GOT3 (cell line): Measurements from ENCODE around the gene VOPP1.
"Not testable (repeated sequence)": the region's sequence is repeated elsewhere in the genome, so short reads cannot be mapped to it uniquely, and the experiment has no call there.

ENCODE experiments used
- DNase-seq: peaks from one replicate; lab custom pipeline; 2025; ENCODE audit warnings: mixed read lengths; lab: John Stamatoyannopoulos, UW

The VOPP1 gene

DNA sequence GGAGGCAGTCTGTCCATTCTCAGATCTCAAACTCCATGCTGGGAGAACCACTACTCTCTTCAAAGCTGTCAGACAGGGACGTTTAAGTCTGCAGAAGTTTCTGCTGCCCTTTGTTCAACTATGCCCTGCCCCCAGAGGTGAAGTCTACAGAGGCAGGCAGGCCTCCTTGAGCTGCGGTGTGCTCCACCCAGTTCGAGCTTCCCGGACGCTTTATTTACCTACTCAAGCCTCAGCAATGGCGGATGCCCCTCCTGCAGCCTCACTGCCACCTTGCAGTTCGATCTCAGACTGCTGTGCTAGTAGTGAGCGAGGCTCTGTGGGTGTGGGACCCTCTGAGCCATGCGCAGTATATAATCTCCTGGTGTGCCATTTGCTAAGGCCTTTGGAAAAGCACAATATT, 10.4 kb upstream of the VOPP1 start:
- not testable (repeated sequence) for DNase-seq

- DNase-seq = no peak
These were observed 4.5 kb upstream of the VOPP1 start for GRCh38 chr7:55576753-55577152.

DNA sequence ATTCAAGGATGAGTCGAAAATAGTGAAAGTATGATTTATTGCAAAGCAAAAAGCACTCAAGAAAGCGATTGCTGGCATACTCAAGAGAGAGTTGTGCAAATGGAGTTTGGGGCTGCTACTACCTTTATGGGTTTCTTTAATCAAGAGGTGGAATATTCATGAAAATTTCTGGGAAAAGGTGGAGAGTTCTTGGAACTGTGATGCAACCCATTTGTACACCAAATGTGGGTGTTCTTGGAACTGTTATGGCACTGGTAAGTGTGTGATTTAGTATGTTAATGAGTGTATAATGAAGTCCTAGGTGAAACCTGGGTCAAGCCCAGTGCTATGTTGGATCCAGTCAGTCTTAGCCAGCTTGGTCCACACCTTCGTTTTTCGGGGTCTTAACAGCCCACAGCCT, 3.4 kb upstream of the VOPP1 start:
- DNase-seq = no peak

GRCh38 chr7:55575098-55575497, 2.8 kb upstream of the VOPP1 start:
- DNase-seq = no peak

- DNase-seq = no peak
These were observed 1.9 kb upstream of the VOPP1 start for GRCh38 chr7:55574051-55574717.

DNA sequence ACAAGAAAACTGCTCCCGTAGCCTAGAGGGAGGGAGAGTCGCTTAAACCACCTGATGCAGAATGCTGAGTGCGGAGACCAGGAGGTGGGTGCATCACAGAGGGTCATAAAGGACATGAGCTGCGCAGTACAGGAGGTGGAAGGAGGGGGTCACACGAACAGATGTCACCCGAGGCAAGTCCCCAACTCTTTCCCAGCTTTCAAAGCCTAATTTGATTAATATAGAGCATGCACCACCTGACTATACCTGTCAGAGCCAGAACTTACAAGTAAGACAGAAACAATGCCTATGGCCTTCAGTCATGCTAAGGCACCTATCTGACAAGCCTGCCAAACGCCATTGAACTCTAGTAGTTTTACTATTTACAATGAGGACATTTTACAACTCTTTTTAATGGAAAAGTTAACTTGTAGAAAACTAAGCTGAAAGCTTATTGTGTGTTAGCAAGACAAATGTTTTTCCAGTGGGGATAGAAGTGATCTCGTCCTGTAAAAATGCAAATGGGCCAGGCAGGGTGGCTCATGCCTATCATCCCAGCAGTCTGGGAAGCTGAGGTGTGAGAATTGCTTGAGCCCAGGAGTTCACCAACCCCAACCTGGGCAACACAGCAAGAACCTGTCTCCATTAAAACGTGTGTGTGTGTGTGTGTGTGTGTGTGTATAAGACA, 1.1 kb upstream of the VOPP1 start:
- no peak for DNase-seq

DNA sequence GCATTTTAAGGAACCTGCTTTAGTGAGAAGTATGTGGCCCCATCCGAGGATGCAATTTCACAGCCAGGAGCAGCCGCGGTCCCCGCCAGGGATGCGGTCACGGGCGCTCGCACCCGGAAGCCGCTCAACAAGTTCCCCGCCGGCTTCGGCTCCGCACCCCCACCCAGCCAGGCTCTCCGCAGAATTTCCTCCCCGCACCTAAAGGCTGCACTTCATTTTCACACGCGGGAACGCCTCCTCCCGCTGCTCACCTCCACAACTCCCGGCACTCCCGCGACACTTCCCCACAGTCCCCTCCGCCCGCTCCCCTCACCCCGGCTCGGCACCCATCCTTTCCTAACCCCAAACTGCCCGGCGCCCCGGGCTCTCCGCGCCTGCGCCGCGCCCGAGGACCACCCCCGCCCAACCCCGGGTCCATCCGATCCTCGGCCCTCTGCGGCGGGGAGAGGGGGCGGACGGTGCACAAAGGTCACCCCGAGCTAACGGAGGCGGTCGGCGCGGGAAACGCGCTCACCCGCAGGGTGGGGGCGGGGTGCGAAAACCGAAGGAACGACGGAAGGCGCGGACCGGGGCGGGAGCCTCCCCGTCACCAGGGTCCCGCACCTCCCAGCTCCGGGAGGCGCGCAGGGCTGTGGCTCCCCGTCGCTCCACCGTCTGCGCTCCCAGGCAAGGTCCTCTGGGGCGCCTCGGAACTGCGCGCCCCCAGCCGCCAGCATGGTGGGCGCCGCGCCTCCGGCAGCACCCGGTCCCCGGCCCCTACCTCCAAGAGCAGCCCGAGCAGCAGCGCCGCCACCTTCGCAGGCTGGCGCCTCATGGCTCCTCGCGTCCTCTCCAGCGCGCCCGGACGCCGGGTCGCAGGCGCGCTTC, 558 bp downstream of the VOPP1 start:
- DNase-seq = peak; percentile 19

GRCh38 chr7:55570939-55571338, 1.4 kb downstream of the VOPP1 start:
- DNase-seq = no peak

DNA sequence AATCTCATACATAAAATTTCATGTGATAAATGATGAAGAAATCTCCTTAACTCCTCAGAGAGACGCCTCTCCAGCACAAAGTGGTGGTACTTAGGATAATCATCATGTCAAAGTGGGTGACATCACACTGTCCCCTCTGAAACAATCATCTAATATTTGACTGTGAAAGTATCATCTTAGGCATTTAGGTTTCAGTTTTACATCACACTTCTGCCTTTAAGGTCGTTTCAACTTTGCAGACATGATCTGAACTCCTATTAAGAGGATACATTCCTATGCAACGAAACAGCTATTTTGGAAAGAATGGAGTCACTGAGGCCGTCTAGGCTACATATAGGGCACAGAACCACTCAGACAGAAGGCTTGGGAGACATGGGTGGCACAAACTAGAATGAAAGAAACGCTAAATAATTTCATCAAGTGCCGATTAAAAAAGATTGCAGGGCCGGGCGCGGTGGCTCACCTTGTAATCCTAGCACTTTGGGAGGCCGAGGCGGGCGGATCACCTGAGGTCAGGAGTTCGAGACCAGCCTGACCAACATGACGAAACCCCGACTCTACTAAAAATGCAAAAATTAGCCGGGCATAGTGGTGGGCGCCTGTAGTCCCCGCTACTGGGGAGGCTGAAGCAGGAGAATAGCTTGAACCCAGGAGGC, 2.0 kb downstream of the VOPP1 start:
- no peak for DNase-seq

GRCh38 chr7:55569797-55570196, 2.5 kb downstream of the VOPP1 start:
- DNase-seq = no peak

DNA sequence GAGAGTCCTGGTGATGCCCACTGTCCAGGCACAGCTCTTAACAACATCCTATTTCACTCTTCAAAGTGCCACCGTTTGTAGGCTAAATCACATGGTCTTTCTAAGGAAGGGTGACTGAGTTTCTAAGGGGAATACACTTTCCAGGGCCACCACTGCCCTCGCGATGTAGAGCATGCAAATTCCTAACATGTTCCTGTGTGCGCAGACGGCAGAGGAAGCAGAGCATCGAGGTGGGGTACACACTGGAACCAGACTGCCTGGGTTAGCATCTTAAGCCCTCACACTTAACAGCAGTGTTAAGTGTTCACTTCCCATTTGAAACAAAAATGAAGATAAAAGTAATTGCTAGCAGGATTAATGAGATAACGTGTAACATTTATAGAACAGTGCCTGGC, 3.0 kb downstream of the VOPP1 start:
- no peak for DNase-seq

DNA sequence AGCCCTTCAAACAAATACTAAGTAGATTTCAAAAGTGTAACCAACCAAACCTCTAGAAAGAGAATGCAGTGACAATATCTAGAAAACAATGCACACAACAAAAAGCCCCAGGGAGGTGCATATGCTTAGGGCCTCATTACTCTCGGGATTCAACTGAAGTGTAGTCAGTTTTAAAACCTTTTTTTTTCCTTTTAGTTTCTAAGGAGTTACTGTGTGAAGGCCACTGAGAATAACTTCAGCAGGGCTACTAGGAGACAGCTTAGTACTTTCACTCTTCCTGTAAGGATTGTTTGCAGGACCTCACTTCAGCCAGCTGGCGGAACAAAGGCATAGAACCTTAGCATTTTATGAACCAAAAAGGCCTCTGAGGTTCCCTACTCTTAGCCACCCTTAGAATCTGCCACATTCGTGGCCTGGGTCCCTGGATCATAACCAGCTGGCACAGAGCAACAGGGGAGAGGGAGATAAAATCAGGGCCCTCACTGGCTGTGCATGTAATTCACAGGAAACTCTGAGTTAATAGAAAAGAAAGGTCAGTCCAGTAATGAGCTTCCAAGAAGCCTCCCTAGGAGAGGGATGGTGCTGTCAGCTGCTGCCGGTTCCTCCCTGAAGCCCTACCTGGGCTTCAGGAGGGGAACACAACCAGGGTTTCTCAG, 3.6 kb downstream of the VOPP1 start:
- no peak for DNase-seq

DNA sequence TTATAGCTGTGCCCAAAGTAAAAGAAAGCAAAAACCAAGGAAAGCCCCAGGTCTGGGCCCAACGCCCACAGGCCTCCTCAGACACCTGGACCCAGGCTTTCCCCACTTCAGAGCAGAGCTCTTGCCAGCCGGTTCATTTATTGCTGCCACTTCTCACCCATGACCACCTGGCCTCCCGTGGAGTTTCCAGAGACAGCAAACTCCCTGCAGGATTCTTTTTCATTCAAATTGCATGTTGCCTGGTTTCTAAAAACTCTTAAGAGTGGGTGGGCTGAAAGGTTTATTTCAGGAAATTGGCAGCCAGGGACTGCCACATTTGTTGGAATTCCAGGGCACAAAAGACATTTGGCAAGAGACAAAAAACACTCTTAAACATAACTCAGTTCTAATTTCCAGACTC, 4.7 kb downstream of the VOPP1 start:
- DNase-seq = no peak

DNA sequence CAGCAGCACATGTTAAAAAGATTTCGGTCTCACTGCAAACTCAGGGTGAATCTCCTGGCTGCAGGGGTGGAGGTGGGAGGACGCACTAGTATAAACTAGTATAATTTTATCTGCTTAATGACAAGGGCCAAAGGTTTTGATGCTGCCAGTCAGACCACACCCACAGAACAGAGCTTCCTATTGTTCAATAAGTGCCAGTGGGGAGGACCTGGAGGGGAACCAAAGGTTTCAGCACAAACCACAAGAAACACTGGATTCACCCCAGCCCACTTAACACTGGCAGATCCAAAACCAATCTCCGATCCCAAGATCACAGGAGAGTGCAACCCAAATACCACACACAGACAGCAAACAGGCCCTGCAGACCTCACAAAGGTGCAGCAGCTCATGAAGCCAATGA, 6.6 kb downstream of the VOPP1 start:
- no peak for DNase-seq

DNA sequence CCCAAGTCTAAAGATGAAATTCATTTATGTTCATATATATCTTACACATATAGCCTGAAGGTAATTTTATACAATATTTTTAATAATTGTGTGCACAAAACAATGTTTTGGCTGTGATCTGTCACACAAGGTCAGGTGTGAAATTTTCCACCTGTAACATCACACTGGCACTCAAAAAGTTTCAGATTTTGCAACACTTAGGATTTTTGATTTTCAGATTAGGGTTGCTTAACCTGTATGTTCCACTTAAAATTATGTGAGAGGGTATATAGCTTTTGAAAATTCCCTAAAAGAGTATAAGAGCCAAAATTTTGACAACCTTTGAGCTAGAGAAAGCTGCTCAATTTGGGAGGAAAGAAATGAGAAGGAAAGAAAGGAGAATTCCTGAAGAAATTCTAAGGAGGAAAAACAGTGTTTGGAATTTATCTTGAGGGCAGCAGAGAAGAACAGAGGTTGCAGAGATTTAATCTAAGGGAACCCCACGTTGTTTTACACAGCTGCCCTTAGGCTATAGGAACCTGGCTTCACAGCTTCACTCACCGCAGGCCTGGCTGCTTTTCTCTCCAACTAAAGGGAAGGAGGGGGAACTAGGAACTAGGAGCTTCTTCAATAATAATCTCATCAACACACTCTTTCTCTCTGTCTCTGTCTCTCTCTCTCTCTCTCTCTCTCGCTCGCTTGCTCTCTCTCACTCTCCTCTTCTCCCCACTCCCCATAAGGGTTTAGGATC, 8.5 kb downstream of the VOPP1 start:
- DNase-seq = no peak

DNA sequence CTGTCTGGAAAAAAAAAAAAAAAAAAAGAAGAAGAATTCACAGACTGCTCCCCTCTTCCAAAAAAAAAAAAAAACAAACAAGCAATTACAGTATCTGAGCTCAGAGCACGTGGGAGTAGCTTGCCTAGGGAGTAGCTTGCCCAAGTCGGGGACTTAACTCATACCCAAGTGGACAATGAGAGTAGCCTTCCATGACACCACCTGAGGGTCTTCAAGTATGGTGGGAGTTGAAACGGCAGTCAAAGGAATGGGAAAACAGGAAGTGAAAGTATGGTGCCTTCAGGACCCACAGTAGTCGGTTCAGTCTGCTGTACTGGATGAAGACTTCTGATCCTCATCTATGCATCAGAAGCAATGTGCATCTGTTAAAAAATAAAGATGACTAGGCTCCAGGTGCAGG, 10.6 kb downstream of the VOPP1 start:
- no peak for DNase-seq

GRCh38 chr7:55558962-55559920, 13.1 kb downstream of the VOPP1 start:
- no peak for DNase-seq

DNA sequence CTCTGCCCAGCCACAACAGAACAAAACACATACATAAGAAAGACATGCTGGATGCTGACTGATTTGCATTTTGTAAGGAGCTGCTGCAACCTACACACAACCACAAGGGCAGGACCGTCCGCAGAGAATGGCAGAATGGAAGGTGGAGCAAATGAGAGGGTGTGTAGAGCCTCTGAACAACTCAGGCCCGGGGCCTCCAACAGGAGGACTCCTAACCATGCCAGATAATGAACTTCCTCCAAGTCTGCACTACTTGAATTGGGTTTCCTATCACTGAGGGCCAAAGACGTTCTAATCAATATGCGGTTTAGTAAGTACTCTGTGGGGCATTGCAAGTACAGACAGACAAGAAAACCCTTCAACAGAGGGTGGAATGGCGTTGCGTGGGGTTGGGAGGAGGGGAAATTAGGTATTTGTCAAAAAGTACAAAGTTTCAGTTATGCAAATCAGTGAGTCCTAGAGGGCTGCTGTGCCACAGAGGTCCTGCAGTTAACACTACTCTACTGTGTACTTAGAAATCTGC, 14.6 kb downstream of the VOPP1 start:
- no peak for DNase-seq

DNA sequence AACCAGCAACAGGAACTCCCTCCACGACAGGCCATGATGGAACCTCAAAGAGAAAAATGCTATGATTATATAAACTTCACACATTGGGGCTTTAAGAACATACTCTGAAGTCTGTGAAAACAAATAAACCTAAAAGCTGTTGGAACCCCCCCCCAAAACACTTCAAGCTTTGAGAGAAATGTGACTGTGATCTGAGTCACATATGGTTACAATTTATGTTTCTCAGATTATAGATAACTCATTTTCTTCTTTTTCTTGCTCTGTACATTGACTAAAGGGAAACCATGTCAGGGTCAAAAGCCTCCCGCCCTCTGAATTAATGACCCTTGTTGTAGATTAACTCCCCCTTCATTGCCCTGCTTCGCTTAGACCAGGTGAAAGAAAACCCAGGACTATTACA, 15.8 kb downstream of the VOPP1 start:
- no peak for DNase-seq

- DNase-seq = no peak
These were observed 16.3 kb downstream of the VOPP1 start for GRCh38 chr7:55556031-55556430.
